ENCODE data around the gene SORBS2.

The SORBS2 gene

DNA sequence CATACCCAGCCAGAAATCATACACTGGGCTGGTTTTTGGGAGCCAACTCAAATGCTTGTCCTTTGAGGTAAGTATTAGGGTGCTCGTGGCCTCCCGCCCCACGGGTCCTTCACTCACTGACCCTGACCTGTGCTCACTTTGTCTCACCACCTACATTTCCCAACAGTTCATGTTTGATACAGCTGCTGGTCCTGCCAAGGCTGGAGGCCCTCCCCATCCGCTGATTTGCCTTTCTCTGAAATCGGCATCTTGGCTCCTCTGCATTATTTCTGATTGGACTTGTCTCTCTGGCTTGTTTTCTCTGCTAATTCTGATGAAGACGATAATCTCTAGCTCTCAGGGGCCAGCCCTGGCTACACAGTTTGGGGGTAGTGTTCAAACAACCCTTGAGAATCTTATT, 70.2 kb downstream of the SORBS2 start:
- no peak for TF ChIP-seq POLR2A (IDR thresholded peaks at IDR 0.05; ENCODE audit: low read length)
- TF ChIP-seq GATA1 (IDR thresholded peaks at IDR 0.05; ENCODE audit: low read depth, low read length), result no peak
- DNase-seq, result no peak

DNA sequence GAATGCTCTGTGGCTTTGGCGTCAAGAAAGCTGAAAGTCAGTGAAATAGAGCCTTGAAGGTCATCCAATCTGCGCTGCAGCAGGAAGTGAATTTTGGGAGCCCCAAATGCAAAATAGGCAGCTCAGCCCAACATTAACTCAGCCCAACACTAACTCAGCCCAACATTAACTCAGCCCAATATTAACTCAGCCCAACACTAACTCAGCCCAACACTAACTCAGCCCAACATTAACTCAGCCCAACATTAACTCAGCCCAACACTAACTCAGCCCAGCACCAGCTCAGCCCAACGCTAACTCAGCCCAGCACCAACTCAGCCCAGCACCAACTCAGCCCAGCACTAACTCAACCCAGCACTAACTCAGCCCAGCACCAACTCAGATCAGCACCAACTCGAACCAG, 71.5 kb downstream of the SORBS2 start:
- no peak for DNase-seq

DNA sequence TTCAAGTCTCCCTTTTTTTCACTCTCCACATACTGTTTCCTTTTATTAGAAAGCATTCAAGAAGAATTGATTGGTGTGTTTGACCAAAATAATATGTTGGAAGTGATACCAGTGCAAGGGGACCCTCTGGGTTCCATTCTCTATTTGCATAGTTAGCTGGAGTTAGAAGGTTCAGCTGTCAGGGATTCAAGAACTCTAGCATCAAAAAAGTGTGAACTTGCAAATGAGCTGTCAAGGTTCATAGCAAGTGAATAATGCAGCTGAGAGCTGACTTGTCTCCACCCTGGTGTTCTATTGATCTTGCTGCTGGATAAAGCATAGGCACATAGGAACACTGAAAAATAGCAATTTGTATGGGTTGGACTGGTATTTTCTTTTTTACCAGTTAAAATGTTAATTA, 73.2 kb downstream of the SORBS2 start:
- no peak for TF ChIP-seq POLR2A (IDR thresholded peaks at IDR 0.05; ENCODE audit: low read length)
- no peak for TF ChIP-seq GATA1 (IDR thresholded peaks at IDR 0.05; ENCODE audit: low read depth, low read length)
- no peak for DNase-seq

More for the DNA sequence above, 71.5 kb downstream of the SORBS2 start:
- TF ChIP-seq GATA1 (IDR thresholded peaks at IDR 0.05; ENCODE audit: low read depth, low read length), result no peak
- no peak for TF ChIP-seq POLR2A (IDR thresholded peaks at IDR 0.05; ENCODE audit: low read length)

DNA sequence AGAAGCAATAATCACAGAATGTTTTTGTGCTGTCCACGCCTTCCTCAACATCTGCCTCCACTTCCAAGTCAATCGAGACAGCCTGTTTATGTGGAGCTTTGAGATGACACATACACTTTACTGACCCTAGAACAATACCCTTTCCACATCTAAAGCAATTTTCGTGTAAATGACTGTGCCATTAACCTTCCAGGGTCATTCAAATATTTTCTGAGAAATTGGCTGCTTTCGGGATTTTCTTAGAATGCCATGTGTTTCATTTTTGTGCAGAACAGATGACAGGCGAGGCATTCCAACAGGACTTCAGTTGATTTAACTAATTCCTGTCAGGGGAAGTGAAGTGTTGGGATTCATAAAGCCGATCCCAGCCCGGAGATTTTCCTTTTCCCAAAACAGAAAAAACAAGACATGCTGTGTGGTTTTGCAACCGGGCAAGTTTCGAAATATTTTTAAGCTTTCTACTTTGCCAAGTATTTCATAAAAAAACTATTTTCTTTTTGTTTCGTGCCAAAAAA, 73.9 kb downstream of the SORBS2 start:
- DNase-seq, result no peak
- TF ChIP-seq GATA1 (IDR thresholded peaks at IDR 0.05; ENCODE audit: low read depth, low read length) (no peak), POLR2A (IDR thresholded peaks at IDR 0.05; ENCODE audit: low read length) (no peak)

DNA sequence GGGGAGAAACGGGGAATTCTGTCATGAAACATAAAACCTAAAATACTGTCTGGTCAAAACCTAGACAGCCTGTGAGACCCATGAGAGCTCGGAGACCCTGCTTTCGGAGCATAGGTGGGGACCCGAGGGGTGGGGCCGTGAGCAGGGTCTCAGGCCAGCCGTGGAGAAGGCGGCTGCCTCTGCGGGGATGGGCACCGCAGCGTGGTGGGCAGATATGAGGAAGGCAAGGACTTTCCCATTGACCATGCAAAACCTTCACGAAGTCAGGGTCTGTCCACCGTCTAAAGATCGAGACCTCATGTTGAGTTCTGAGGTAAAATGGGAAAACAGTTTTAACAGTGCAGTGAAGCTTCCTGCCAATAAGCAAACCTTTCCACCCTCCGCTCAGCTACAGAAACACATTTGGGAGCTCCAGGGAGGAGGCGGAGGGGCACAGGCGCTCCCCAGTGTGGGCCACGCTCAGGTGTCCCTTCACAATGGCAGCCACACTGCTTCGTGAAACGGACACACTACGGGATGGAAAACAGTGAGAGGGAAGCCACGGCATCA, 74.4 kb downstream of the SORBS2 start:
- TF ChIP-seq POLR2A (IDR thresholded peaks at IDR 0.05; ENCODE audit: low read length) (no peak), GATA1 (IDR thresholded peaks at IDR 0.05; ENCODE audit: low read depth, low read length) (no peak)
- no peak for DNase-seq

DNA sequence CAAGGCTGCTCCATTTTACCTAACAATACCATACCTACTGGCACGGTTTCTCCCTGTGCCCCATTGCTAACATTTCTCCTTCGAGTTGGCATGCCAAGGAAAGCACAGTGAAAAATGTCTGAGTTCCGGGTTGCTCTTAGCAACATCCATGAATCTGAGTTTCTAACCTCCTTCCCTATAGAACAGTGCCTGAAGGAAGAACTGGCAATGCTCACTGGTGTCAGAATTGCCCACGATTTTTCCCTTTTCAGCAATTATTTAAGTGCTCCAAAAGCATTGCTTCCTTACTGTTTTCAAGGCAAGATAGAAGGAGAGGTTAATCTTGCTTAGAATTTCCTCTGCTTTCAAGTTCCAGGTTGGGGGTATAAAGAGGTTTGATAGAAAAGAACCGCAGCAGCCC, 75.1 kb downstream of the SORBS2 start:
- TF ChIP-seq POLR2A (IDR thresholded peaks at IDR 0.05; ENCODE audit: low read length), result no peak
- TF ChIP-seq GATA1 (IDR thresholded peaks at IDR 0.05; ENCODE audit: low read depth, low read length), result no peak

DNA sequence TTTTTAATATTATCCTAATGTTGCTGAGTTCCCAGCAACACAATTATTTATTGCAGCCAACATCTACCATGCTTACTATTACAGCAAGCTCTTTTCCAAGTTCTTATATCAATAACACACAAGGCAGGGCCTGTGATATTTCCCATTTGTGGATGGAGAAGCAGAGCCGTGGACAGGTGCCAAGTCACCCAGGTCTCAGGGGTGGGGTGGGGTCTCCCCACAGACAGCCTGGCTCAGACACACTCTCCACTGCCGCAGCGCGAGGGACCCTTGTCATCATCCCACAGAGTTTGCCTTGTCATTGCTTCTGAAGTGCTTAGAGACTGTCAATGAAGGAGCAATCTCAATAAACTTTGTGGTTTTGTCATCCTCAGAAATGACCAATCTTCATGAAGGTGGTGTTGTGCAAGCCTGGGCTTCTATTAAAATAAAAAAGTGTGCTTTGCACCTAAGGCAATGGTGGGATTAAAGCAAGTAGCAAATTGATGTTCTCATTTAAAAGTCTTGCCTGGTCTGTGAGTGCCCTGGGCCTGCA, 76.1 kb downstream of the SORBS2 start:
- DNase-seq, result no peak
- TF ChIP-seq GATA1 (IDR thresholded peaks at IDR 0.05; ENCODE audit: low read depth, low read length) (no peak), POLR2A (IDR thresholded peaks at IDR 0.05; ENCODE audit: low read length) (no peak)

More for the DNA sequence above, 75.1 kb downstream of the SORBS2 start:
- no peak for DNase-seq

DNA sequence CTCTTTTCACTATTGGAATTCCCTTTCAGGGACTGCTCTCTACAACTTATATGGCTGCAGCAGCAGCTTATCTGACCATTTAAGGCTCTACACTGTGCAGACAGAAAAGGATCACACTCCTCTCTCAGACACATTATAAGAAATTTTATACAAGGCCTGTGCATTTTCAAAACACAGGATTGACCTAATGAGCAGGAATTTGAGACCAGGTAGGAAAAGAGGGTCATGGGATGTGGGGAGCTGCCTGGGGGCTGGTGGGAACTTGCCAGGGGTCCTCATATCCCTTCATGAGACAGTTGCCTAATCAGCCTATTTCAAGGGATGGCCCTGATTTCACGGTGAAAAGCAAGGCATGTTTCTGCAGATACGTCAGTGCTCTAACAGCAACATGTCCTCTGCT, 77.1 kb downstream of the SORBS2 start:
- no peak for TF ChIP-seq GATA1 (IDR thresholded peaks at IDR 0.05; ENCODE audit: low read depth, low read length)
- TF ChIP-seq POLR2A (IDR thresholded peaks at IDR 0.05; ENCODE audit: low read length), result no peak
- no peak for DNase-seq

DNA sequence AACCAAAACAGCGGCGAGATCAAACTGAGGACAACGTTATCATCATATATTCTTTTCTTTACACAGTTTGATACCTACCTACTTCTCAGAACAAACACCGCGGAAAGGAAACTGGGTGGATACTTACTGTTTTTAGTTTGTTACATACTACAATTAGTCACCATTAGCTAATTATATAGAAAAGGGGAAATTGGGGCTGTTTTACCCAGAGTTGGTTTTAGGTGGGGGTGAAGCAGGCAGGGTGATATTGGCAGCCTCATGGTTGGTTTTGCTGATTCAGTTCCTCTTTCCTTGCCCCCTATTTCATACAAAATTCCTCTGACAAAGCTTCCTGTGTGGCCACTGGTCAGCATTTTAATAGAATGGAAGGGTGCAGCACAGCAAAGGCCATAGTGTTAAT, 77.8 kb downstream of the SORBS2 start:
- no peak for TF ChIP-seq GATA1 (IDR thresholded peaks at IDR 0.05; ENCODE audit: low read depth, low read length)
- TF ChIP-seq POLR2A (IDR thresholded peaks at IDR 0.05; ENCODE audit: low read length), result no peak
- no peak for DNase-seq

DNA sequence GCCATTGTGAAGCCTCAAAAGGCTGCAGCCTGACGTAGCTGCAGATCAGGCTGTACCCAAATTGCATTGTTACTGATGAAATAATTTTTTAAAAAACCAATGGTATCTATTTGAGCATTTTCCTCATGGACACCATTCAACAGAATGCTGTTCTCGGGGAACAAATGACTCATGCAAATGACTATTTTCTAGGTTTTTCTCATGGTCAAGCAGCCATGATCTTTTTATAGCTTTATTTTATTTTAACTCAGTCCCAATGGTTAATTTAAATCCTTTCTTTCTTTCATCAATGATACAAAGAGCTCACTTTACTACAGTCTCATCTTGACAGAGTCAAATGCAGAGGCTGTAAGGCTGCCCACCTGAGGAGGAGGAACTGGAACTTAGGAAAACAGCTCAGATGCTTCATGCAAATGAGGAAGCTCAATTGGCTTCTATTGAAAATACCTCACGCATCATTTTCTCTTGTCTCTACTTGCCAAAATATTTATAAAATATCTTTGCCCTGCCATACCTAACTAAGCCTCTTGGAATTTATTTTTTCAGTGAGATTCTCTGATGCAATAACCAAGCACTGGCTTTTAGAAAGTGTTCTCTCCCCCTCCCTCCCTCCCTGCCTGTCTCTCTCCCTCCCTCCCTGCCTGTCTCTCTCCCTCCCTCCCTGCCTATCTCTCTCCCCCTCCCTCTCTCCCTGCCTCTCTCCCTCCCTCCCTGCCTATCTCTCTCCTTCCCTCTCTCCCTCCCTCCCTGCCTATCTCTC, 81.0 kb downstream of the SORBS2 start:
- no peak for DNase-seq
- TF ChIP-seq GATA1 (IDR thresholded peaks at IDR 0.05; ENCODE audit: low read depth, low read length) (no peak), POLR2A (IDR thresholded peaks at IDR 0.05; ENCODE audit: low read length) (no peak)

DNA sequence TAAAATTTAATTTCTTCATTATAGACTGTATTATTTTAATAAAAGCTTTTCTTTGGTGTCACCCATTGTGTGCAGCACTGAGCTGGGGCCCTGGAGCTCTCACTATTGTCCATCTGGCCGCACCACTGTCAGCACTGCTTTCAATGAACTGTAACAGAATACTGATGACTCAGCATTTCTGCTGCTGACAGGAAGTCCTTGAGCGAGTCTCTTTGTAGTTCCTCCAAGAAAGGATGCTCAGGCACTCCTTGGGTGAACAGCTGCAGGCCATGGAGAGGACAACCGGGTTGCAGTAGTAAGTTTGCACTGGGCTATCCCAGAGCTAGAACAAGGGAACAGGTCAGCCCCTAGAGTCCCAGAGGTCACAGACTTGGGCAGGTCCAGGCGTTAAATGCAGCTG, 81.6 kb downstream of the SORBS2 start:
- DNase-seq, result no peak
- TF ChIP-seq POLR2A (IDR thresholded peaks at IDR 0.05; ENCODE audit: low read length), result no peak
- no peak for TF ChIP-seq GATA1 (IDR thresholded peaks at IDR 0.05; ENCODE audit: low read depth, low read length)

DNA sequence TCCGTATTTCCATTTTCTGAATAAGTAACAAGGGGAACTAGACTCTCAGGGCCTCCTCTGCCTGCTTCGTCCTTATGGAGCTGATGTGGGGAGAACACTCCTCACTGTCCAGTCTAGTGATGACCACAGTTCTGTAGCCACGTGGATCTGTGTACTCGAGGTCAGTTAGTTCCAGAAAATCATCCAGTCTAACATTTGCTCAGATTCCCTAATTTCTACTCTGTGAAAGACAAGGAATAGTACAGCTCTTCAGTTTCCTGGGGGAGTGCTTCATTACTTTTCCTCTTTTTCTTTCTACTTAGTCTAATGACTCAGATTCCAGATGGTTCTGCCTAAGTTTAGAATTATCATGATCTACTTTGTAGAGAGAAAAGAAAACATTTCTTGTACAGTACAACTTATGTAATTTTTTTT, 82.6 kb downstream of the SORBS2 start:
- no peak for DNase-seq
- TF ChIP-seq POLR2A (IDR thresholded peaks at IDR 0.05; ENCODE audit: low read length), result no peak
- no peak for TF ChIP-seq GATA1 (IDR thresholded peaks at IDR 0.05; ENCODE audit: low read depth, low read length)

DNA sequence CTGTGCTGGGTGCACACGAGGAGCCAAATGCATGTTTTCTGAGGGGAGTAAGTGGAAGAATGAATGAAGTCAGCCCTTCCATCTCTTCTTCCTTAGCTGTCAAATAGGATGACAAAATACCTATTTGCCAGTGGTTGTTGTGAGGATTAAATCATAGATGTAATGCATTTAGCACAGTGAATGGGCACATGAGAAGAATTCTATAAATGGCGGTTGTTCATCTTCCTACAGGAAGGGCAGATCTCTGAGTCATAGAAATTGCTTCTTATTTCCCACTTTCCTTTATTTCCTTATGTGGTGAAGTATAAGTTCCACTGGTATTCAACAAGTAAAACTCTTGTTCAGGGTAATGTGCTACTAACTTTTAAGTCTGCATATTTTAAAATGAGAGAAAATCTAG, 83.1 kb downstream of the SORBS2 start:
- DNase-seq, result no peak
- TF ChIP-seq GATA1 (IDR thresholded peaks at IDR 0.05; ENCODE audit: low read depth, low read length), result no peak
- no peak for TF ChIP-seq POLR2A (IDR thresholded peaks at IDR 0.05; ENCODE audit: low read length)

DNA sequence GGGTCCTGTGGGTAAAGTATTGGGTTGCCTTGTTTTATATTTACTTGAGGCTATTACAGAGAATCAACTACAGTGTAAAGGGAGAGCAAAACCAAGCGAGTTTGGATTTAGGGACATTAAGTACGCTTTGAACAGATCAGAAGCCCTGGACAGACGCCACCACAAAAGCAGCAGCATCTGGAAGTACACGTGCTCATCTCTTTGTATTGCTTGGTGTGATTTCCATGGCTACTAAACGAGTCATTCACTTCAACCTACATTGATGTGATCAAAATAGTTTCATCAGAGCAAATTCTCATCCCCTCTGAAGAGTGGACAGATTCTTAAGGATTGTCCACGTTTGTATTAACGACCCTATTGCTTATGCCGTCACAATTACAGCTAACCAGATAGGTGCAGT, 85.1 kb downstream of the SORBS2 start:
- no peak for DNase-seq

More for the DNA sequence above, 85.1 kb downstream of the SORBS2 start:
- no peak for TF ChIP-seq POLR2A (IDR thresholded peaks at IDR 0.05; ENCODE audit: low read length)
- no peak for TF ChIP-seq GATA1 (IDR thresholded peaks at IDR 0.05; ENCODE audit: low read depth, low read length)

Data from erythroblast (primary cell).